Astrocyte (in vitro differentiated cells and primary cell): ENCODE results near the gene PPM1K. TPM values are rescaled to one million over a fixed set of nuclear protein-coding genes. Genes with fewer than 3 reads are reported as not detected.

Experiments
- DNase-seq: peaks from one replicate; pipeline ENCODE4 v3.0.0-alpha.2; 2010; ENCODE audit warnings: low read depth
- FAIRE-seq: peaks from 2 replicates; lab custom pipeline; 2011; peaks lifted over from hg19 to GRCh38; lab: Jason Lieb, UNC
- H2AFZ ChIP-seq: 2 replicates; pipeline ENCODE4 v1.6.0; 2012; ENCODE audit warnings: low read depth, low read length, inconsistent platforms
- H3K27ac ChIP-seq: 2 replicates; pipeline ENCODE4 v1.5.1; 2011; ENCODE audit warnings: low read depth, low read length, inconsistent platforms
- H3K27me3 ChIP-seq: 2 replicates; pipeline ENCODE4 v1.6.0; 2011; ENCODE audit warnings: low read length, inconsistent platforms; ENCODE audit not compliant: insufficient read depth
- H3K36me3 ChIP-seq: 2 replicates; pipeline ENCODE4 v1.5.1; 2011; ENCODE audit warnings: low read length, inconsistent platforms; ENCODE audit not compliant: insufficient read depth
- H3K4me1 ChIP-seq: 2 replicates; pipeline ENCODE4 v1.5.1; 2011; ENCODE audit warnings: low read length, inconsistent platforms; ENCODE audit not compliant: insufficient read depth
- H3K4me2 ChIP-seq: 2 replicates; pipeline ENCODE4 v1.6.0; 2012; ENCODE audit warnings: low read length, inconsistent platforms
- H3K4me3 ChIP-seq: 2 replicates; pipeline ENCODE4 v1.5.1; 2011; ENCODE audit warnings: low read depth, mild to moderate bottlenecking, low read length, inconsistent platforms; ENCODE audit not compliant: insufficient read depth
- H3K79me2 ChIP-seq: 2 replicates; pipeline ENCODE4 v1.6.0; 2012; ENCODE audit warnings: mild to moderate bottlenecking, low read length, inconsistent platforms; ENCODE audit not compliant: insufficient read depth
- H3K9ac ChIP-seq: 2 replicates; pipeline ENCODE4 v1.6.0; 2012; ENCODE audit warnings: mild to moderate bottlenecking, low read length, inconsistent platforms
- H3K9me3 ChIP-seq: 2 replicates; pipeline ENCODE4 v1.5.1; 2012; ENCODE audit warnings: low read depth, mild to moderate bottlenecking, low read length, inconsistent platforms; ENCODE audit not compliant: insufficient read depth
- H4K20me1 ChIP-seq: 2 replicates; pipeline ENCODE4 v1.6.0; 2012; ENCODE audit warnings: low read length, inconsistent platforms; ENCODE audit not compliant: insufficient read depth
- H3K27ac Mint-ChIP-seq: one replicate; pipeline ENCODE4 v1.8.0; 2021; ENCODE audit warnings: mild to moderate bottlenecking, mixed read lengths; ENCODE audit not compliant: unreplicated experiment
- H3K27me3 Mint-ChIP-seq: one replicate; pipeline ENCODE4 v1.8.0; 2021; ENCODE audit warnings: low read depth, mixed read lengths; ENCODE audit not compliant: unreplicated experiment
- H3K36me3 Mint-ChIP-seq: one replicate; pipeline ENCODE4 v1.8.0; 2021; ENCODE audit warnings: low read depth, mixed read lengths; ENCODE audit not compliant: unreplicated experiment
- H3K4me1 Mint-ChIP-seq: one replicate; pipeline ENCODE4 v1.8.0; 2021; ENCODE audit warnings: low read depth, mixed read lengths; ENCODE audit not compliant: unreplicated experiment
- H3K4me3 Mint-ChIP-seq: one replicate; pipeline ENCODE4 v1.8.0; 2021; ENCODE audit warnings: mild to moderate bottlenecking, moderate library complexity, mixed read lengths; ENCODE audit not compliant: unreplicated experiment
- H3K9me3 Mint-ChIP-seq: one replicate; pipeline ENCODE4 v1.8.0; 2021; ENCODE audit warnings: mild to moderate bottlenecking, mixed read lengths; ENCODE audit not compliant: unreplicated experiment
- EZH2 ChIP-seq: IDR thresholded peaks from 2 replicates; pipeline ENCODE4 v1.6.1; 2012; ENCODE audit warnings: mild to moderate bottlenecking, low read length, inconsistent platforms; ENCODE audit not compliant: insufficient read depth
- total RNA-seq: library from RNA; stranded (reverse); gene quantifications from 2 replicates; pipeline ENCODE4 v1.2.1, GENCODE V29; 2021
- TF ChIP-seq, protein P1 (sequence below): IDR thresholded peaks from 2 replicates; pipeline ENCODE4 v1.5.1; 2011; ENCODE audit warnings: low read depth, mild to moderate bottlenecking, inconsistent platforms, low read length, moderate library complexity; ENCODE audit not compliant: insufficient read depth

PPM1K gene
- total RNA-seq, 1 donor from 2014 or later, result 39.9 TPM

DNA sequence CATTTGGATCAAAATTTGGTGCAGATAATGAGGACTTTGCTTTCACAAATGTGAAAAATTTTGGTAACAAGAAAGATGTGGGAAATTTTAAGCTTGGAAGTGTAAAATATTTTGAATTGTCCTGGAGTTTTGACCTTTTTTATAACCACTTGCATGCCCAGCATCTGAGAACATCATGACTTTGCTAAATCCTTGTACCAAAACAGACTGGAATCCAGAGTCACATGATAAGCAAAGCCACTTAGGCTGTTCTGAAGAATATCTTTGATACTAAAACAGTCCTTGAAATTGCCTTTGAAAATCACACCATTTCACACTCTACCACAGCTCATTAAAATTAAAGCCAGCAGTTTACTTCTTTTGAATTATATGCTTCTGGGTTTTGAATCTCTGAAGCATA, 2.5 kb upstream of the PPM1K start:
- no peak for FAIRE-seq

DNA sequence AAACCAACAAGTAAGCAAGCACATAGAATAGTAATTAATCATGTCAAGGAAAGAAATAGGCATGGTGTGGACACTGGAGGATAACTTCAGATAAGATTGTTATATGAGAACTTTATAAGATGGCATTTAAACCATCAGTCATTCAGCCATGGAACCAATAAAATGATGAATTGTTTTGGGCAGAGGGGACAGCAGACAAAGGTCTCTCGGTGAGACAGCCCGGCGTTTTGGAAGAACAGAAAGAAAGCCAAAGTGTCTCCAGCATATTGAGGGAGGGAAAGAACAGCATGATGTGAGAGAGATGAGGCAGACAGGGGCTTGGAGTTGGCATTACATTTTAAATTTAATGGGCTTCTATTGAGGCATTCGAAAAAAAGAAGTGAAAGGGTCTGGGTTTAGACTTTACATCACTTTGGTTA, 883 bp upstream of the PPM1K start:
- Histone ChIP-seq H3K4me2 (peak overlapping the region; percentile 83), H3K4me3 (peak overlapping the region; percentile 73), H3K79me2 (peaks cover 18% of the 10 kb centered on the region), H3K4me1 (peaks cover 11% of the 10 kb centered on the region), H4K20me1 (peaks cover 10% of the 10 kb centered on the region), H3K9ac (peak overlapping the region; percentile 75), H2AFZ (peak overlapping the region; percentile 80), H3K27ac (peak overlapping the region; percentile 39), H3K9me3 (no peaks in the 10 kb centered on the region), H3K36me3 (no peaks in the 10 kb centered on the region), H3K27me3 (no peaks in the 10 kb centered on the region)
- H3K36me3 Mint-ChIP-seq, result no peaks in the 10 kb centered on the region
- H3K4me1 Mint-ChIP-seq, result peaks cover 23% of the 10 kb centered on the region
- H3K27me3 Mint-ChIP-seq, result no peaks in the 10 kb centered on the region
- TF ChIP-seq, protein P1, sequence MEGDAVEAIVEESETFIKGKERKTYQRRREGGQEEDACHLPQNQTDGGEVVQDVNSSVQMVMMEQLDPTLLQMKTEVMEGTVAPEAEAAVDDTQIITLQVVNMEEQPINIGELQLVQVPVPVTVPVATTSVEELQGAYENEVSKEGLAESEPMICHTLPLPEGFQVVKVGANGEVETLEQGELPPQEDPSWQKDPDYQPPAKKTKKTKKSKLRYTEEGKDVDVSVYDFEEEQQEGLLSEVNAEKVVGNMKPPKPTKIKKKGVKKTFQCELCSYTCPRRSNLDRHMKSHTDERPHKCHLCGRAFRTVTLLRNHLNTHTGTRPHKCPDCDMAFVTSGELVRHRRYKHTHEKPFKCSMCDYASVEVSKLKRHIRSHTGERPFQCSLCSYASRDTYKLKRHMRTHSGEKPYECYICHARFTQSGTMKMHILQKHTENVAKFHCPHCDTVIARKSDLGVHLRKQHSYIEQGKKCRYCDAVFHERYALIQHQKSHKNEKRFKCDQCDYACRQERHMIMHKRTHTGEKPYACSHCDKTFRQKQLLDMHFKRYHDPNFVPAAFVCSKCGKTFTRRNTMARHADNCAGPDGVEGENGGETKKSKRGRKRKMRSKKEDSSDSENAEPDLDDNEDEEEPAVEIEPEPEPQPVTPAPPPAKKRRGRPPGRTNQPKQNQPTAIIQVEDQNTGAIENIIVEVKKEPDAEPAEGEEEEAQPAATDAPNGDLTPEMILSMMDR, result no peak
- no peak for TF ChIP-seq EZH2
- H3K4me3 Mint-ChIP-seq, result peak overlapping the region; percentile 98
- DNase-seq (no peak), FAIRE-seq (no peak)
- H3K9me3 Mint-ChIP-seq, result no peaks in the 10 kb centered on the region
- peak overlapping the region; percentile 73 for H3K27ac Mint-ChIP-seq

More for the DNA sequence above, 2.5 kb upstream of the PPM1K start:
- no peak overlapping the region for H3K4me3 ChIP-seq
- Mint-ChIP-seq H3K4me3 (no peak overlapping the region), H3K36me3 (no peaks in the 10 kb centered on the region), H3K9me3 (no peaks in the 10 kb centered on the region), H3K27me3 (no peaks in the 10 kb centered on the region), H3K27ac (peak overlapping the region; percentile 34), H3K4me1 (peaks cover 11% of the 10 kb centered on the region)
- no peak overlapping the region for H3K9ac ChIP-seq
- no peak overlapping the region for H2AFZ ChIP-seq
- peaks cover under 1% of the 10 kb centered on the region for H4K20me1 ChIP-seq
- H3K27me3 ChIP-seq, result no peaks in the 10 kb centered on the region
- TF ChIP-seq, protein P1, result no peak
- no peak for TF ChIP-seq EZH2
- DNase-seq, result no peak
- H3K4me1 ChIP-seq, result peaks cover 11% of the 10 kb centered on the region
- no peak overlapping the region for H3K27ac ChIP-seq
- no peak overlapping the region for H3K4me2 ChIP-seq
- H3K79me2 ChIP-seq, result peaks cover 6% of the 10 kb centered on the region
- no peaks in the 10 kb centered on the region for H3K36me3 ChIP-seq
- no peaks in the 10 kb centered on the region for H3K9me3 ChIP-seq

DNA sequence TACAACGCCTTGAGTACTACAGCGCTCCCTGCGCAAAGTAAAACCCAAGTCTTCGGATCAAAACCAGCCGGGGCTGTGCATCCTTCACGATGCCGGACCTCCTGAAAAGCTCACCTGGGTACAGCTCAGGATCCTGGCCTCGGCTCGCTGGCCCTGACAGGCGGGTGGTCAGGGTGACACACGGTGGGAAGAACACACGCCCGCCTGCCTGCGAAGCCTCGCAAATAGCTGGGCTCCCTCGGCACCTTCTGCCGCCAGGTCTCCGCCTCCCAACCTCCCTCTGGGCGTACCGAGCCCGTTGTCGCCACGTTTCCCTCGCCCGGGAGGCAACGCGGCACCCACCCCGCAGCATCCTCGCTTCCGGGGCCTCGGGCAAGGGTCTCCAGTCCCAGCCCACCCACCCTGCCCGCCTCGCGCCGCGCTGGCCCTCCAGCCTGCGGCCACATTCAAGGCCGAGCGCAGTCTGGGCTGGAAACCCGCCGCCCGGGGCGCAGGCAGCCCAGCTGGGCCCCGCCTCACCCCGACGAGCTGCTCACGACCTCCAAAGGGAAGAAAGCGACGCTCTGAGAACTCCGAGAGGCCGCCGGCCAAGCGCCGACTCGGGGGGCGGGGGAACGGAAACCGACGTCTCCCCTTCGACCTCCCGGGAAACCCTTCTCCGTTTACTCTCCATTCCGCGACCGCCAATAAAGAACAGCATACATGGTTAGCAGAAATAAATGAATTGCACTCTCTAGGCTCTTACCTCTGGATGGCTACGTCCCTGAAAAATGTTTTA, 511 bp downstream of the PPM1K start:
- H3K27me3 ChIP-seq, result no peaks in the 10 kb centered on the region
- no peak for FAIRE-seq
- peak overlapping the region; percentile 85 for H3K9ac ChIP-seq
- H3K27ac ChIP-seq, result peak overlapping the region; percentile 82
- H3K9me3 Mint-ChIP-seq, result peaks cover 2% of the 10 kb centered on the region
- H3K4me3 Mint-ChIP-seq, result peak overlapping the region; percentile 98
- peaks cover 30% of the 10 kb centered on the region for H3K79me2 ChIP-seq
- H3K4me1 ChIP-seq, result peaks cover 11% of the 10 kb centered on the region
- H3K9me3 ChIP-seq, result no peaks in the 10 kb centered on the region
- peak overlapping the region; percentile 85 for H3K4me2 ChIP-seq
- H3K4me1 Mint-ChIP-seq, result peaks cover 29% of the 10 kb centered on the region
- peaks cover 11% of the 10 kb centered on the region for H4K20me1 ChIP-seq
- H3K27me3 Mint-ChIP-seq, result no peaks in the 10 kb centered on the region
- peak; percentile 41 for DNase-seq
- H2AFZ ChIP-seq, result peak overlapping the region; percentile 76
- H3K36me3 Mint-ChIP-seq, result peaks cover 4% of the 10 kb centered on the region
- peak overlapping the region; percentile 75 for H3K4me3 ChIP-seq
- TF ChIP-seq, protein P1, result no peak
- no peak for TF ChIP-seq EZH2
- H3K27ac Mint-ChIP-seq, result peak overlapping the region; percentile 99
- no peaks in the 10 kb centered on the region for H3K36me3 ChIP-seq
